Gastroesophageal sphincter (tissue), 3 donors: ENCODE results near the gene FSCN2.

Experiments
- CTCF ChIP-seq, 4 experiments: fragments of 200-600 bp in 2 of 4; fragments of 450-650 bp in 2 of 4; sonication (generic) in 1 of 4; IDR thresholded peaks; one replicate each; pipeline ENCODE4 v1.5.1; 2017 to 2019; ENCODE audit warnings: antibody characterized with exemption in 4 of 4, mild to moderate bottlenecking in 2 of 4, moderate library complexity in 2 of 4
- EP300 ChIP-seq: sonication (generic); formaldehyde crosslinking; IDR thresholded peaks from one replicate; pipeline ENCODE4 v1.6.1; 2017; ENCODE audit warnings: antibody characterized with exemption, mild to moderate bottlenecking

- TF ChIP-seq CTCF (IDR thresholded peaks at IDR 0.05) (peak in 1 of 4 experiments; percentile 31), EP300 (no peak)
Measured at GRCh38 chr17:81552244-81553017, 24.3 kb downstream of the FSCN2 start, which contains the start of gene FAAP100.
